GM13976 (cell line): Measurements from ENCODE around the gene CDADC1.
A peak's percentile ranks its signal among the peaks of the same experiment; 100 is the strongest.

Source experiments
- DNase-seq: peaks from one replicate; pipeline ENCODE4 v3.0.0; 2012; ENCODE audit warnings: low spot score
- CTCF ChIP-seq: IDR thresholded peaks from 2 replicates; pipeline ENCODE4 v1.5.1; 2012; ENCODE audit warnings: borderline replicate concordance, mild to moderate bottlenecking; ENCODE audit not compliant: insufficient read depth; ENCODE audit errors: extremely low read depth, missing control alignments, control extremely low read depth
- in situ Hi-C: fragments of 300-500 bp; cut with MboI; formaldehyde crosslinking; loops from one replicate; pipeline ENCODE4 v1.12.0; 2022; ENCODE audit warnings: low sequenced_read_pairs, mixed read lengths, inconsistent platforms; ENCODE audit not compliant: unreplicated experiment

CDADC1 gene

DNA sequence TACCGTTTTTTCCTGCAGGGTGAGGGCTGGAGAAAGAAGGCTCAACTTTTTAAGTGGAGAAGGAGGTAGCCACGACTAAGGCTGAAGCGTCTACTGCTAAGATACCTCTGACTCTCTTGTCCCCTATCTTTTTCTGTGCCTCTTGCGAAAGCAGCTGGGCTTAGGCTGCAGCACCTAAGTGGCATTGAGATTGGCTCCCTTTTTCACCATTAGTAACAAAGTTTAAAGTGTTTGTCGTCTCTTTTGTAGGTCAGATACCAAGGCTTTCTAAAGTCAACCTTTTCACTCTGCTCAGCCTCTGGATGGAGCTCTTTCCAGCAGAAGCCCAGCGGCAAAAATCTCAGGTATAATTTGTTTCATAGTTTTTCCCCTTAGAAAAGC is 887 bp downstream of the CDADC1 start:
- peak; percentile 12 for DNase-seq

DNA sequence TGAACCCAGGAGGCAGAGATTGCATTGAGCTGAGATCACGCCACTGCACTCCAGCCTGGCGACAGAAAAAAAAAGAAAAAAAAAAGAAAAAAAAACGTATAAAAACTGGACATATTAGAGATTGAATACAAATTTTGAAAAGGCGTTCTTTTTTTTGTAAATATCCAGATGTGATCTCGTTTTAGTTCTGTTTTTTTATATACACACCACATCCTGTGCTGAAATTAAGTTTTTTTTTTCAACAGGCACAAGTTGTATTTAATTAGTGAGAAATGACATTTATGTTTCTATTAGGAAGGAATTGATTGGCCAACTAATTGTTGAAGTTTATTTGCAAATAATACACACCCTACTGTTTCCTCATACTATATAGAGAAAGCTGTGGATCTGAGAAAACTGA is 3.6 kb downstream of the CDADC1 start:
- in situ Hi-C loops: no loop called here

More for the DNA sequence above, 887 bp downstream of the CDADC1 start:
- in situ Hi-C loops: no loop called here
- no peak for TF ChIP-seq CTCF

GRCh38 chr13:49253310-49253709 is 5.6 kb downstream of the CDADC1 start:
- in situ Hi-C loops: no loop called here
- TF ChIP-seq CTCF: no peak
- no peak for DNase-seq

More for the DNA sequence above, 3.6 kb downstream of the CDADC1 start:
- TF ChIP-seq CTCF: no peak
- no peak for DNase-seq

- no peak for TF ChIP-seq CTCF
- in situ Hi-C loops: no loop called here
- no peak for DNase-seq
Observed at GRCh38 chr13:49254007-49254406, 6.3 kb downstream of the CDADC1 start.

- no peak for TF ChIP-seq CTCF
- no peak for DNase-seq
- in situ Hi-C loops: no loop called here
Observed at GRCh38 chr13:49256841-49257240, 9.1 kb downstream of the CDADC1 start.

GRCh38 chr13:49258089-49258796 is 10.5 kb downstream of the CDADC1 start:
- TF ChIP-seq CTCF: no peak
- in situ Hi-C loops: no loop called here
- DNase-seq: no peak

DNA sequence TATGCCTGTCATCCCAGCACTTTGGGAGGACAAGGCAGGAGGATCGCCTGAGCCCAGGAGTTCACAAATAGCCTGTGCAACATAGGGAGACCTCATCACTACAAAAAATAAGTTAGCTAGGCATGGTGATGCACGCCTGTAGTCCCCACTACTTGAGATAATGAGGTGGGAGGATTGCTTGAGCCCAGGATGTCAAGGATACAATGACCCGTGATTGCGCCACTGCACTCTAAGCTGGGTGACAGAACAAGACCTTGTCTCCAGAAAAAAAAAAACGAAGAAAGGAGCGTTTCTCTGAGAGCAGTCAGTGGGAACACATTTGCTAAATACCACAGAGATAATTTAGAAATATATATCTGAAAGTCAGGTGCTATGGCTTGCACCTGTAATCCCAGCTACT is 11.9 kb downstream of the CDADC1 start:
- in situ Hi-C loops: no loop called here
- DNase-seq: no peak
- TF ChIP-seq CTCF: no peak
